GM23248 (cell line): ENCODE measurements around the gene PARVA. TPM values are rescaled to one million over a fixed set of nuclear protein-coding genes. Genes with fewer than 3 reads are reported as not detected.
A peak's percentile ranks its signal among the peaks of the same experiment; 100 is the strongest.

Experiments
- DNase-seq: peaks from one replicate; pipeline ENCODE4 v3.0.0-alpha.2; 2015
- H2AFZ ChIP-seq: fragments of 200-600 bp; sonication (generic); 2 replicates; pipeline ENCODE4 v1.6.1; 2016; ENCODE audit warnings: antibody characterized with exemption
- H3F3A ChIP-seq: fragments of 200-600 bp; sonication (generic); 2 replicates; pipeline ENCODE4 v1.6.1; 2016; ENCODE audit warnings: mild to moderate bottlenecking, antibody characterized with exemption, mixed run types; ENCODE audit not compliant: insufficient read depth
- H3K27ac ChIP-seq: fragments of 200-600 bp; sonication (generic); 2 replicates; pipeline ENCODE4 v1.5.1; 2016; ENCODE audit warnings: mild to moderate bottlenecking
- H3K27me3 ChIP-seq: fragments of 200-600 bp; sonication (generic); replicated peaks from 2 replicates; pipeline ENCODE4 v1.6.1; 2016; ENCODE audit warnings: mild to moderate bottlenecking; ENCODE audit not compliant: insufficient read depth
- H3K36me3 ChIP-seq: fragments of 200-600 bp; sonication (generic); 2 replicates; pipeline ENCODE4 v1.6.1; 2016; ENCODE audit warnings: low read depth, mild to moderate bottlenecking
- H3K4me1 ChIP-seq: fragments of 200-600 bp; sonication (generic); 2 replicates; pipeline ENCODE4 v1.6.1; 2016; ENCODE audit warnings: mild to moderate bottlenecking; ENCODE audit not compliant: insufficient read depth
- H3K4me2 ChIP-seq: fragments of 200-600 bp; sonication (generic); one replicate; pipeline ENCODE4 v1.6.1; 2016; ENCODE audit warnings: mild to moderate bottlenecking; ENCODE audit not compliant: unreplicated experiment
- H3K4me3 ChIP-seq: fragments of 200-600 bp; sonication (generic); 2 replicates; pipeline ENCODE4 v1.5.1; 2016; ENCODE audit warnings: mild to moderate bottlenecking
- H3K79me2 ChIP-seq: fragments of 200-600 bp; sonication (generic); 2 replicates; pipeline ENCODE4 v1.6.1; 2016; ENCODE audit warnings: mild to moderate bottlenecking; ENCODE audit not compliant: insufficient read depth
- H3K9ac ChIP-seq: fragments of 200-600 bp; sonication (generic); 2 replicates; pipeline ENCODE4 v1.6.1; 2016; ENCODE audit warnings: mild to moderate bottlenecking
- H3K9me2 ChIP-seq: fragments of 200-600 bp; sonication (generic); 2 replicates; pipeline ENCODE4 v1.6.1; 2016; ENCODE audit warnings: mixed run types, mild to moderate bottlenecking, moderate library complexity; ENCODE audit not compliant: insufficient read depth
- H3K9me3 ChIP-seq: fragments of 200-600 bp; sonication (generic); one replicate; pipeline ENCODE4 v1.6.1; 2017; ENCODE audit warnings: low read depth
- H4K20me1 ChIP-seq: fragments of 200-600 bp; sonication (generic); 2 replicates; pipeline ENCODE4 v1.6.0; 2016; ENCODE audit not compliant: insufficient read depth
- EZH2 ChIP-seq: fragments of 200-600 bp; sonication (generic); IDR thresholded peaks from 2 replicates; pipeline ENCODE4 v1.6.1; 2018; ENCODE audit warnings: antibody characterized with exemption, mild to moderate bottlenecking; ENCODE audit not compliant: insufficient read depth, poor library complexity, severe bottlenecking
- EZH2phosphoT487 ChIP-seq: fragments of 200-600 bp; sonication (generic); IDR thresholded peaks from 2 replicates; pipeline ENCODE4 v1.6.1; 2018; ENCODE audit warnings: antibody characterized with exemption, moderate library complexity, mild to moderate bottlenecking, low read depth; ENCODE audit not compliant: insufficient read depth
- WGBS, 2 experiments: methylation state at CpG; one replicate each; pipeline ENCODE4 v1.1.6; 2015 to 2017; ENCODE audit warnings: low lambda C conversion rate in 2 of 2, low coverage in 1 of 2; ENCODE audit errors: missing lambda C conversion rate in 2 of 2; 5-methylcytosine and 5-hydroxymethylcytosine counted together
- in situ Hi-C: fragments of 300-500 bp; cut with MboI; formaldehyde crosslinking; loops from 2 replicates; pipeline ENCODE4 v1.15.0; 2020
- polyA plus RNA-seq: library from polyadenylated mRNA; unstranded; fragments of >200 nt; fragmentation: Nextera tagmentation; extraction: Ambion mirVana; gene quantifications from 2 replicates; pipeline ENCODE4 v1.2.1, GENCODE V29; 2016
- total RNA-seq: library from RNA; depleted of rRNA; stranded (reverse); fragments of >200 nt; shearing (Covaris generic); gene quantifications from 2 replicates; pipeline ENCODE4 v1.2.3, GENCODE V29; 2014

The PARVA gene
- total and polyA plus RNA-seq, 2 experiments from 2014 or later, result 87.9 to 121 TPM

GRCh38 chr11:12395333-12395732 lies 18.0 kb downstream of the PARVA start:
- Histone ChIP-seq H3K9me3 (no peaks in the 10 kb centered on the region), H3K9ac (no peak overlapping the region), H3K36me3 (peaks cover 12% of the 10 kb centered on the region), H3K27ac (no peak overlapping the region), H3K79me2 (peaks cover 98% of the 10 kb centered on the region), H3F3A (peaks cover 32% of the 10 kb centered on the region), H3K4me2 (no peak overlapping the region), H2AFZ (no peak overlapping the region), H3K27me3 (no peaks in the 10 kb centered on the region), H3K4me1 (peaks cover 42% of the 10 kb centered on the region), H3K9me2 (no peaks in the 10 kb centered on the region), H3K4me3 (no peak overlapping the region), H4K20me1 (peaks cover 5% of the 10 kb centered on the region; the same call in 1 of the 2 replicates)
- TF ChIP-seq EZH2 (no peak), EZH2phosphoT487 (no peak)
- DNase-seq, result no peak
- in situ Hi-C loops, result no loop called here
- 95 to 96% methylated on average over 9 of the region's 9 CpGs for WGBS, 2 experiments

GRCh38 chr11:12397931-12398334 lies 20.6 kb downstream of the PARVA start:
- Histone ChIP-seq H3K4me1 (peaks cover 34% of the 10 kb centered on the region), H3K27ac (peak overlapping the region; percentile 80), H3F3A (peaks cover 25% of the 10 kb centered on the region), H2AFZ (no peak overlapping the region), H3K9ac (peak overlapping the region; percentile 56), H3K79me2 (peaks cover 98% of the 10 kb centered on the region), H3K27me3 (no peaks in the 10 kb centered on the region), H3K9me2 (no peaks in the 10 kb centered on the region), H3K4me3 (0 out of 2 replicates have a peak overlapping the region, but pooled peaks have one; percentile 2), H4K20me1 (peaks cover 5% of the 10 kb centered on the region; the same call in 1 of the 2 replicates), H3K4me2 (peak overlapping the region; percentile 52), H3K36me3 (peaks cover 12% of the 10 kb centered on the region), H3K9me3 (no peaks in the 10 kb centered on the region)
- TF ChIP-seq EZH2phosphoT487 (no peak), EZH2 (no peak)
- 6 to 7% methylated on average over 5 of the region's 5 CpGs for WGBS, 2 experiments
- peak; percentile 96 for DNase-seq
- in situ Hi-C loops, result no loop called here

GRCh38 chr11:12399355-12399754 lies 22.0 kb downstream of the PARVA start:
- no peaks in the 10 kb centered on the region; the same call in 1 of the 2 replicates for H4K20me1 ChIP-seq
- no peak overlapping the region for H3K4me2 ChIP-seq
- no peak overlapping the region for H3K4me3 ChIP-seq
- peaks cover 98% of the 10 kb centered on the region for H3K79me2 ChIP-seq
- H3K9me3 ChIP-seq, result no peaks in the 10 kb centered on the region
- H3K36me3 ChIP-seq, result peaks cover 5% of the 10 kb centered on the region; the same call in 1 of the 2 replicates
- H3K9ac ChIP-seq, result no peak overlapping the region
- H3K27ac ChIP-seq, result peak overlapping the region; percentile 20; the same call in 1 of the 2 replicates
- no peaks in the 10 kb centered on the region for H3K9me2 ChIP-seq
- H3F3A ChIP-seq, result peaks cover 25% of the 10 kb centered on the region
- DNase-seq, result no peak
- TF ChIP-seq EZH2 (no peak), EZH2phosphoT487 (no peak)
- H3K4me1 ChIP-seq, result peaks cover 47% of the 10 kb centered on the region
- H3K27me3 ChIP-seq, result no peaks in the 10 kb centered on the region
- no peak overlapping the region for H2AFZ ChIP-seq
- in situ Hi-C loops, result no loop called here

- no peak overlapping the region for H2AFZ ChIP-seq
- no peaks in the 10 kb centered on the region for H3K9me2 ChIP-seq
- H3K27me3 ChIP-seq, result no peaks in the 10 kb centered on the region
- H3K36me3 ChIP-seq, result no peaks in the 10 kb centered on the region
- 83 to 87% methylated on average over 4 of the region's 4 CpGs for WGBS, 2 experiments
- H4K20me1 ChIP-seq, result no peaks in the 10 kb centered on the region
- no peak for TF ChIP-seq EZH2phosphoT487
- TF ChIP-seq EZH2, result no peak
- peaks cover 47% of the 10 kb centered on the region for H3K4me1 ChIP-seq
- in situ Hi-C loops, result no loop called here
- H3K4me3 ChIP-seq, result no peak overlapping the region
- no peak overlapping the region for H3K9ac ChIP-seq
- H3F3A ChIP-seq, result peaks cover 22% of the 10 kb centered on the region
- no peak overlapping the region for H3K27ac ChIP-seq
- no peak overlapping the region for H3K4me2 ChIP-seq
- peaks cover 98% of the 10 kb centered on the region for H3K79me2 ChIP-seq
- DNase-seq, result no peak
- H3K9me3 ChIP-seq, result no peaks in the 10 kb centered on the region
Observed at GRCh38 chr11:12402025-12402424, 24.7 kb downstream of the PARVA start.

GRCh38 chr11:12402691-12403120 lies 25.3 kb downstream of the PARVA start:
- DNase-seq, result no peak
- WGBS, 2 experiments, result 97% methylated on average over 8 of the region's 8 CpGs
- H3K4me1 ChIP-seq, result peaks cover 40% of the 10 kb centered on the region
- no peak overlapping the region for H3K9ac ChIP-seq
- in situ Hi-C loops, result no loop called here
- H3K9me3 ChIP-seq, result no peaks in the 10 kb centered on the region
- TF ChIP-seq EZH2 (no peak), EZH2phosphoT487 (no peak)
- H3K27me3 ChIP-seq, result no peaks in the 10 kb centered on the region
- H4K20me1 ChIP-seq, result no peaks in the 10 kb centered on the region
- peaks cover 98% of the 10 kb centered on the region for H3K79me2 ChIP-seq
- H3K27ac ChIP-seq, result no peak overlapping the region
- no peak overlapping the region for H3K4me3 ChIP-seq
- H3K9me2 ChIP-seq, result no peaks in the 10 kb centered on the region
- H3K4me2 ChIP-seq, result no peak overlapping the region
- H2AFZ ChIP-seq, result no peak overlapping the region
- H3K36me3 ChIP-seq, result no peaks in the 10 kb centered on the region
- H3F3A ChIP-seq, result peaks cover 16% of the 10 kb centered on the region
